ENCODE measurements around the gene CNTNAP2.

Gene CNTNAP2

GRCh38 chr7:147298611-147299043 is 1182.0 kb downstream of the CNTNAP2 start:
- peak in 1 of 2 experiments; percentile 6 for DNase-seq

- no peak for DNase-seq
These were observed 1183.7 kb downstream of the CNTNAP2 start for GRCh38 chr7:147300293-147300692.

GRCh38 chr7:147304376-147304775 is 1187.8 kb downstream of the CNTNAP2 start:
- DNase-seq = no peak

GRCh38 chr7:147305827-147306226 is 1189.2 kb downstream of the CNTNAP2 start:
- no peak for DNase-seq

GRCh38 chr7:147308539-147308938 is 1191.9 kb downstream of the CNTNAP2 start:
- DNase-seq = no peak

- DNase-seq = no peak
These were observed 1194.7 kb downstream of the CNTNAP2 start for GRCh38 chr7:147311336-147311735.

GRCh38 chr7:147321504-147321903 is 1204.9 kb downstream of the CNTNAP2 start:
- DNase-seq = no peak

- DNase-seq = no peak
These were observed 1216.4 kb downstream of the CNTNAP2 start for GRCh38 chr7:147332988-147333387.

GRCh38 chr7:147363101-147363500 is 1246.5 kb downstream of the CNTNAP2 start:
- no peak for DNase-seq

GRCh38 chr7:147376192-147376591 is 1259.6 kb downstream of the CNTNAP2 start:
- no peak for DNase-seq

- no peak for DNase-seq
These were observed 1264.3 kb downstream of the CNTNAP2 start for GRCh38 chr7:147380926-147381325.

- no peak for DNase-seq
These were observed 1277.7 kb downstream of the CNTNAP2 start for GRCh38 chr7:147394329-147394728.

GRCh38 chr7:147400221-147400689 is 1283.7 kb downstream of the CNTNAP2 start:
- DNase-seq = no peak

- DNase-seq = no peak
These were observed 1284.3 kb downstream of the CNTNAP2 start for GRCh38 chr7:147400925-147401324.

- no peak for DNase-seq
These were observed 1289.0 kb downstream of the CNTNAP2 start for GRCh38 chr7:147405621-147406020.

- DNase-seq = no peak
These were observed 1290.0 kb downstream of the CNTNAP2 start for GRCh38 chr7:147406521-147407135.

GRCh38 chr7:147411096-147411495 is 1294.5 kb downstream of the CNTNAP2 start:
- DNase-seq = no peak

- DNase-seq = no peak
These were observed 1295.5 kb downstream of the CNTNAP2 start for GRCh38 chr7:147412109-147412508.

- no peak for DNase-seq
These were observed 1296.4 kb downstream of the CNTNAP2 start for GRCh38 chr7:147412782-147413556.

- no peak for DNase-seq
These were observed 1296.9 kb downstream of the CNTNAP2 start for GRCh38 chr7:147413557-147413870.

- DNase-seq = no peak
These were observed 1299.4 kb downstream of the CNTNAP2 start for GRCh38 chr7:147415991-147416390.

- no peak for DNase-seq
These were observed 1302.4 kb downstream of the CNTNAP2 start for GRCh38 chr7:147418966-147419365.

GRCh38 chr7:147423875-147424274 is 1307.3 kb downstream of the CNTNAP2 start:
- no peak for DNase-seq

- no peak for DNase-seq
These were observed 1311.5 kb downstream of the CNTNAP2 start for GRCh38 chr7:147428075-147428474.

GRCh38 chr7:147429961-147430360 is 1313.4 kb downstream of the CNTNAP2 start:
- DNase-seq = no peak

Measured in NCI-H187 (cell line).